Measurements from ENCODE around the gene SCN1A. TPM values are rescaled to one million over a fixed set of nuclear protein-coding genes. Genes with fewer than 3 reads are reported as not detected.

Gene SCN1A
- polyA plus RNA-seq, 3 donors, result not detected

DNA sequence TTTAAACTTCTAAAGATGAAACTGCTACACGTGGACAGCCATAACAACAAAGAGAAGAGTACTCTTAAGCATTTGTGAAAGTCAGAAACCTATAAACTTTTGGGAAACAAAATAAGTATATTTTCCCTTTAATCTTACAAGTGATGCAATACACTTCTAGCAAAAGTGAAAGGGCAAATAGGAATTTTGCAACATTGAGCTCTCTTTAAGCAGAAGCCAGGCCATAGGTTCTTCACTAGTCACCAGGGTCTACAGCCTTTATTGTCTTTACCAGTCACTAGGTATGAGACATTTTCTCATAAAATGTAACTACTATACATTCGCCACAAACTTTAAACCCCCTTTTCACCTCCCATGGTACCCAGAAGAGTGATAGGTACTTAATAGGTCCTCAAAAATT, 37.5 kb downstream of the SCN1A start:
- Histone ChIP-seq H3K4me2 (replicated peaks; ENCODE audit: extremely low read depth, low read length, poor library complexity, severe bottlenecking) (peak overlapping the region; percentile 40), H3K4me1 (ENCODE audit: control insufficient read depth in 1 of 2, insufficient read depth in 2 of 2, low read length in 2 of 2) (peaks cover 49 to 54% of the 10 kb centered on the region in 2 donors), H3K79me2 (ENCODE audit: insufficient read depth, low read length) (no peaks in the 10 kb centered on the region), H3K36me3 (replicated peaks in 1 of 2; ENCODE audit: control insufficient read depth in 1 of 2, insufficient read depth in 2 of 2, low read length in 2 of 2) (no peaks in the 10 kb centered on the region), H4K20me1 (ENCODE audit: insufficient read depth, low read length) (no peaks in the 10 kb centered on the region), H3K27ac (ENCODE audit: low read depth in 1 of 2, low read length in 2 of 2) (peak overlapping the region; percentile 64 to 75), H3K27me3 (ENCODE audit: control insufficient read depth in 2 of 2, insufficient read depth in 2 of 2, low read length in 2 of 2) (no peaks in the 10 kb centered on the region), H3K9ac (ENCODE audit: insufficient read depth, low read length, poor library complexity, severe bottlenecking) (no peak overlapping the region), H3K4me3 (replicated peaks in 1 of 3; ENCODE audit: low read depth in 2 of 3, low read length in 3 of 3) (peak overlapping the region in 1 of 3 experiments; percentile 48), H3K9me3 (replicated peaks in 1 of 2; ENCODE audit: control insufficient read depth in 1 of 2, insufficient read depth in 1 of 2, low read length in 2 of 2) (no peaks in the 10 kb centered on the region), H2AFZ (ENCODE audit: insufficient read depth, low read depth, low read length, poor library complexity, severe bottlenecking) (no peak overlapping the region)
- peaks cover 0 to 3% of the 10 kb centered on the region in 2 donors for H3K36me3 Mint-ChIP-seq
- TF ChIP-seq, protein P1, sequence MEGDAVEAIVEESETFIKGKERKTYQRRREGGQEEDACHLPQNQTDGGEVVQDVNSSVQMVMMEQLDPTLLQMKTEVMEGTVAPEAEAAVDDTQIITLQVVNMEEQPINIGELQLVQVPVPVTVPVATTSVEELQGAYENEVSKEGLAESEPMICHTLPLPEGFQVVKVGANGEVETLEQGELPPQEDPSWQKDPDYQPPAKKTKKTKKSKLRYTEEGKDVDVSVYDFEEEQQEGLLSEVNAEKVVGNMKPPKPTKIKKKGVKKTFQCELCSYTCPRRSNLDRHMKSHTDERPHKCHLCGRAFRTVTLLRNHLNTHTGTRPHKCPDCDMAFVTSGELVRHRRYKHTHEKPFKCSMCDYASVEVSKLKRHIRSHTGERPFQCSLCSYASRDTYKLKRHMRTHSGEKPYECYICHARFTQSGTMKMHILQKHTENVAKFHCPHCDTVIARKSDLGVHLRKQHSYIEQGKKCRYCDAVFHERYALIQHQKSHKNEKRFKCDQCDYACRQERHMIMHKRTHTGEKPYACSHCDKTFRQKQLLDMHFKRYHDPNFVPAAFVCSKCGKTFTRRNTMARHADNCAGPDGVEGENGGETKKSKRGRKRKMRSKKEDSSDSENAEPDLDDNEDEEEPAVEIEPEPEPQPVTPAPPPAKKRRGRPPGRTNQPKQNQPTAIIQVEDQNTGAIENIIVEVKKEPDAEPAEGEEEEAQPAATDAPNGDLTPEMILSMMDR (IDR thresholded peaks at IDR 0.05), result no peak
- peak overlapping the region; percentile 80 to 95 (median 89) for H3K27ac Mint-ChIP-seq
- DNase-seq, result peak; percentile 62 to 82 (median 74)
- no peak overlapping the region for H3K4me3 Mint-ChIP-seq
- peaks cover 0 to 3% (median 0%) of the 10 kb centered on the region in 7 donors for H3K9me3 Mint-ChIP-seq
- intact Hi-C loops (cut with micrococcal nuclease), result no loop called here
- peaks cover 49% of the 10 kb centered on the region for H3K4me1 Mint-ChIP-seq
- peaks cover 0 to 6% (median 2%) of the 10 kb centered on the region in 3 donors for H3K27me3 Mint-ChIP-seq (ENCODE audit: low read depth in 3 of 3)
- no CpG with 5 or more reads among the region's 2 CpGs for WGBS (ENCODE audit: insufficient coverage)

DNA sequence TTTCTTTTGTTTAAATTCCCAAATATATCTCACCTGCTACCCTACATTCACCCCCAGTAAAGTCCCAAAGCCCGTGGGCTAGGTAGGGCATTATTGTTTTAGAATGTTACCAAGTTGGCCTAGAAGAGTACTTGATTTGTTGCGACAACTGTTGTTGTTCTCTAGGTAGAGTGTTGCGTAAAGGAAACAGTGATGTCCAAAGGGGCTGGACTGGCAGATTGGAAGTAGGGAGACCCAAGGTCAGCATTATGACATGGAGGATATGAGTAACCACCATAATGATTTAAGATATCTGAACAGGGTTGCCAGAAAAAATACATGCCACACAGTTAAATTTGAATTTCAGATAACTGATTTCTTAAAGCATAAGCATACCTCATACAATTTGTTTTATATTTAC, 39.2 kb downstream of the SCN1A start:
- H2AFZ ChIP-seq (ENCODE audit: insufficient read depth, low read depth, low read length, poor library complexity, severe bottlenecking), result no peak overlapping the region
- no peaks in the 10 kb centered on the region for H3K79me2 ChIP-seq (ENCODE audit: insufficient read depth, low read length)
- peak overlapping the region in 1 of 2 donors; percentile 75 for H3K27ac ChIP-seq (ENCODE audit: low read depth in 1 of 2, low read length in 2 of 2)
- intact Hi-C loops (cut with micrococcal nuclease), result no loop called here
- no peak overlapping the region for H3K9ac ChIP-seq (ENCODE audit: insufficient read depth, low read length, poor library complexity, severe bottlenecking)
- H3K4me2 ChIP-seq (replicated peaks; ENCODE audit: extremely low read depth, low read length, poor library complexity, severe bottlenecking), result peak overlapping the region; percentile 3
- peaks cover 49 to 54% of the 10 kb centered on the region in 2 donors for H3K4me1 ChIP-seq (ENCODE audit: control insufficient read depth in 1 of 2, insufficient read depth in 2 of 2, low read length in 2 of 2)
- no peak overlapping the region for H3K4me3 ChIP-seq (replicated peaks in 1 of 3; ENCODE audit: low read depth in 2 of 3, low read length in 3 of 3)
- Mint-ChIP-seq H3K36me3 (peaks cover 0 to 3% of the 10 kb centered on the region in 2 donors), H3K27me3 (ENCODE audit: low read depth in 3 of 3) (peaks cover 0 to 3% (median 2%) of the 10 kb centered on the region in 3 donors), H3K27ac (peak overlapping the region; percentile 5 to 95 (median 89)), H3K9me3 (peaks cover 0 to 3% (median 0%) of the 10 kb centered on the region in 7 donors), H3K4me1 (peaks cover 49% of the 10 kb centered on the region), H3K4me3 (no peak overlapping the region)
- H3K27me3 ChIP-seq (ENCODE audit: control insufficient read depth in 2 of 2, insufficient read depth in 2 of 2, low read length in 2 of 2), result no peaks in the 10 kb centered on the region
- TF ChIP-seq, protein P1 (IDR thresholded peaks at IDR 0.05), result no peak
- H3K36me3 ChIP-seq (replicated peaks in 1 of 2; ENCODE audit: control insufficient read depth in 1 of 2, insufficient read depth in 2 of 2, low read length in 2 of 2), result no peaks in the 10 kb centered on the region
- H4K20me1 ChIP-seq (ENCODE audit: insufficient read depth, low read length), result no peaks in the 10 kb centered on the region
- H3K9me3 ChIP-seq (replicated peaks in 1 of 2; ENCODE audit: control insufficient read depth in 1 of 2, insufficient read depth in 1 of 2, low read length in 2 of 2), result no peaks in the 10 kb centered on the region
- WGBS (ENCODE audit: insufficient coverage), result 35% methylated on average over 2 of the region's 3 CpGs
- peak; percentile 56 to 77 (median 75) for DNase-seq

All from CD14-positive monocyte (primary cell).